ENCODE measurements around the gene GPR68. TPM values are rescaled to one million over a fixed set of nuclear protein-coding genes. Genes with fewer than 3 reads are reported as not detected.
"Not testable (repeated sequence)": the region's sequence is repeated elsewhere in the genome, so short reads cannot be mapped to it uniquely, and the experiment has no call there.

The GPR68 gene
- total RNA-seq, 4 donors from 2014 or later, result 0.21 to 4.1 (median 0.52) TPM

DNA sequence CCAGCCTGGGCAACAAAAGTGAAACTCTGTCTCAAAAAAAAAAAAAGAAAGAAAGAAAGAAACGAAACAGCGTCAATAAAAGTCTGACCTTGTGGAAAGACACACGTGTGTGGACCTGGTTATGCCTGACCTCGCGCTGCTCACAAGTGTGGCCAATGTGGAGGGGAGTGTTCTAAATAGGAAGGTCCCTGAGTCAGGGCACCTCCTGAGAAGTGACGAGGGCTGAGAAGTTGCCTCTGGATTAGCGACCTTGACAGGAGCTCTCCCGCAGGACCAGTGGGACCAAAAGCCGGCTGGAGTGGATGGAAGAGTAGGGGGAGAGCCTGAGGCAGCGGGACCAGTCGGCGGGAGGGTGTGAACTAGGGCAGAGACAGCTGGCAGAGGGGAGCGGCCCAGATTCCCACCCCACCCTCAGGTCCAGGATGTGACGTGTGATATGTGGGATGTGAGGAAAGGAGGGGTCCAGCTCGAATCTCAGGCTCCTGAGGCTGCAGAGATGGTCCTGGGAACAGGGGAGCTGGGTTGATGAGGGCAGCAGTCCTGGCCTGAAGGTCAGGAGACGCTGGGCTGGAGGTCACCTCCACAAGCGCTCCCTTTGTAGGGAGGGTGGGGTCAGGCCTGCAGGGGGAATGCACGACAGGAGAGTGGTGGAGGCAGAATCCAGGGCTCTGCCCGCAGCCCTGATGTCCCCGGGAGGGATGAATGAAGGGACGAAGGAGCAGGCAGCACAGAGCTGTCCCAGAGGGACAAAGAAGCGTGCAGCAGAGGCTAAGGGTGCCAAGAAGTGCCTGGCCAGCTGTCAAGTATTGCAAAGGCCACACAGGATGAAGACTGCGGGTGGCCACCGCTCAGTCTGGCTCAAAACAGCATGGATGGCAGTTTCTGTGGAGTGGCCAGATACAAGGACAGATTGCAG, 24.8 kb upstream of the GPR68 start:
- WGBS, 2 donors, result 50 to 51% methylated on average over 24 of the region's 24 CpGs
- no peak overlapping the region for H3K4me3 ChIP-seq

DNA sequence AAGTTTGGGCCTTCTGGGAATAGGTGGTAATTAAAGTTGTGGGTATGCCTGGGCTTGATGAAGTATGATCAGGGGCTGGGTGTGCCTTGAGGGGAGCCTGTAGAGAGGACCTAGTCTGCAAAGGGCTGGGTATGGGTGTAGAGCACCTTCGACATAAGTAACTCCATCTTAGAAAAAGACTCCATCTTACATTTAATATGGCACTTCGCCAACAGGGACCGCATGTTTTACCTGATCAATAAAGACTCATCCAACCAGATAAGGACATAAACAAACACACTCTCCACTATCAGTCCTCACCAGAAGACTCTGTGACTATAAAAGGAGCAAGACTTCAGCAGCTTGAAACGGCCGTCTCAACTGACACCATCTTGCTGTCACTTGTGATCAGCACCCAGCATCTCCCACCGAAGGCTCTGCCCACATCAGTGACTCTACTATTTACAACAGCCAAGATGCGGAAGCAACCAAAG, 23.5 kb upstream of the GPR68 start:
- no peak overlapping the region for H3K4me3 ChIP-seq
- H3K36me3 ChIP-seq, result no peaks in the 10 kb centered on the region
- TF ChIP-seq EP300 (IDR thresholded peaks at IDR 0.05) (no peak), POLR2A (IDR thresholded peaks at IDR 0.05) (no peak)
- TF ChIP-seq, protein P1, sequence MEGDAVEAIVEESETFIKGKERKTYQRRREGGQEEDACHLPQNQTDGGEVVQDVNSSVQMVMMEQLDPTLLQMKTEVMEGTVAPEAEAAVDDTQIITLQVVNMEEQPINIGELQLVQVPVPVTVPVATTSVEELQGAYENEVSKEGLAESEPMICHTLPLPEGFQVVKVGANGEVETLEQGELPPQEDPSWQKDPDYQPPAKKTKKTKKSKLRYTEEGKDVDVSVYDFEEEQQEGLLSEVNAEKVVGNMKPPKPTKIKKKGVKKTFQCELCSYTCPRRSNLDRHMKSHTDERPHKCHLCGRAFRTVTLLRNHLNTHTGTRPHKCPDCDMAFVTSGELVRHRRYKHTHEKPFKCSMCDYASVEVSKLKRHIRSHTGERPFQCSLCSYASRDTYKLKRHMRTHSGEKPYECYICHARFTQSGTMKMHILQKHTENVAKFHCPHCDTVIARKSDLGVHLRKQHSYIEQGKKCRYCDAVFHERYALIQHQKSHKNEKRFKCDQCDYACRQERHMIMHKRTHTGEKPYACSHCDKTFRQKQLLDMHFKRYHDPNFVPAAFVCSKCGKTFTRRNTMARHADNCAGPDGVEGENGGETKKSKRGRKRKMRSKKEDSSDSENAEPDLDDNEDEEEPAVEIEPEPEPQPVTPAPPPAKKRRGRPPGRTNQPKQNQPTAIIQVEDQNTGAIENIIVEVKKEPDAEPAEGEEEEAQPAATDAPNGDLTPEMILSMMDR (IDR thresholded peaks at IDR 0.05), result no peak
- H3K4me1 ChIP-seq, result peaks cover 0 to 19% (median 4%) of the 10 kb centered on the region in 4 donors
- H3K27ac ChIP-seq, result no peak overlapping the region
- no peak for DNase-seq (ENCODE audit: low spot score in 2 of 2)
- WGBS, 2 donors, result 92 to 93% methylated on average over 7 of the region's 7 CpGs
- no peaks in the 10 kb centered on the region for H3K9me3 ChIP-seq
- peaks cover 0 to 31% of the 10 kb centered on the region in 2 donors for H3K27me3 ChIP-seq

More for the DNA sequence above, 24.8 kb upstream of the GPR68 start:
- Histone ChIP-seq H3K4me1 (peaks cover 0 to 15% (median 0%) of the 10 kb centered on the region in 4 donors), H3K27ac (no peak overlapping the region), H3K36me3 (no peaks in the 10 kb centered on the region), H3K9me3 (no peaks in the 10 kb centered on the region), H3K27me3 (peaks cover 0 to 18% of the 10 kb centered on the region in 2 donors)
- TF ChIP-seq EP300 (IDR thresholded peaks at IDR 0.05), result no peak
- TF ChIP-seq, protein P1 (IDR thresholded peaks at IDR 0.05), result no peak
- TF ChIP-seq POLR2A (IDR thresholded peaks at IDR 0.05), result no peak
- DNase-seq (ENCODE audit: low spot score in 2 of 2), result peak in 1 of 2 donors; percentile 17

DNA sequence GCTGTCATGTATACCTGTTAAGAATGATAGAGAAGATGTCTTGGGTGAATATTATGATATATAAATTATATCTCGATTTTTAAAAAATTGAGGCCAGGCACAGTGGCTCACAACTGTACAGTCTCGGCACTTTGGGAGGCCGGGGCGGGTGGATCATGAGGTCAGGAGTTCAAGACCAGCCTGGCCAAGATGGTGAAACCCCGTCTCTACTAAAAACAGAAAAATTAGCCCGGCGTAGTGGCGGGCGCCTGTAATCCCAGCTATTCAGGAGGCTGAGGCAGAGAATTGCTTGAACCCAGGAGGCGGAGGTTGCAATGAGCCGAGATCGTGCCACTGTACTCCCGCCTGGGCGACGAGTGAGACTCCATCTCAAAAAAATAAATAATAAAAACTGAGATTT, 21.8 kb upstream of the GPR68 start:
- H3K9me3 ChIP-seq; H3K4me3 ChIP-seq; H3K27ac ChIP-seq; H3K36me3 ChIP-seq; DNase-seq (ENCODE audit: low spot score in 2 of 2): not testable (repeated sequence)
- H3K4me1 ChIP-seq, result peaks cover 0 to 19% (median 4%) of the 10 kb centered on the region in 4 donors
- WGBS, 2 donors, result 92% methylated on average over 15 of the region's 15 CpGs
- peaks cover 0 to 40% of the 10 kb centered on the region in 2 donors for H3K27me3 ChIP-seq

DNA sequence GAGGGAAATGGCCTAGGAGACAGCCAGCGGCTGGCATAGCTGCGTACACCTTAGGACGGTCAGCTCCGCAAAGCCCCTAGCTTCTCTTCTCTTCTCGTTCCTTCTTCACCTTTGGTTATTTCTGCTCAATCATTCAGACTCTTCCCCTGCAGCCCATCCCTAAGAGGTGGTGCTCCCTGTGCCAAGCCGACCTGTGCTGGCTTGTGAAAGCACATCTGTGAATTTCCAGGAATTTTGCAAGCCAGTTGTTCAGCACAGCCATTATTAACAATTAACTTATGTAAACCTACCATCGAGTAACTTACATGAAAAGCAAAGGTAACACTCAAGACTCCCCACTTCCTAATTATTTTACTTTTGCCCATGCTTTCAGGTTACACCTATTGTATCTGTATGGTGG, 20.9 kb upstream of the GPR68 start:
- Histone ChIP-seq H3K36me3 (no peaks in the 10 kb centered on the region), H3K9me3 (no peaks in the 10 kb centered on the region), H3K4me1 (peaks cover 0 to 19% (median 4%) of the 10 kb centered on the region in 4 donors), H3K27me3 (peaks cover 0 to 40% of the 10 kb centered on the region in 2 donors), H3K27ac (no peak overlapping the region), H3K4me3 (no peak overlapping the region)
- DNase-seq (ENCODE audit: low spot score in 2 of 2), result no peak
- WGBS, 2 donors, result 91 to 93% methylated on average over 7 of the region's 7 CpGs
- TF ChIP-seq, protein P1 (IDR thresholded peaks at IDR 0.05), result no peak
- no peak for TF ChIP-seq POLR2A (IDR thresholded peaks at IDR 0.05)

DNA sequence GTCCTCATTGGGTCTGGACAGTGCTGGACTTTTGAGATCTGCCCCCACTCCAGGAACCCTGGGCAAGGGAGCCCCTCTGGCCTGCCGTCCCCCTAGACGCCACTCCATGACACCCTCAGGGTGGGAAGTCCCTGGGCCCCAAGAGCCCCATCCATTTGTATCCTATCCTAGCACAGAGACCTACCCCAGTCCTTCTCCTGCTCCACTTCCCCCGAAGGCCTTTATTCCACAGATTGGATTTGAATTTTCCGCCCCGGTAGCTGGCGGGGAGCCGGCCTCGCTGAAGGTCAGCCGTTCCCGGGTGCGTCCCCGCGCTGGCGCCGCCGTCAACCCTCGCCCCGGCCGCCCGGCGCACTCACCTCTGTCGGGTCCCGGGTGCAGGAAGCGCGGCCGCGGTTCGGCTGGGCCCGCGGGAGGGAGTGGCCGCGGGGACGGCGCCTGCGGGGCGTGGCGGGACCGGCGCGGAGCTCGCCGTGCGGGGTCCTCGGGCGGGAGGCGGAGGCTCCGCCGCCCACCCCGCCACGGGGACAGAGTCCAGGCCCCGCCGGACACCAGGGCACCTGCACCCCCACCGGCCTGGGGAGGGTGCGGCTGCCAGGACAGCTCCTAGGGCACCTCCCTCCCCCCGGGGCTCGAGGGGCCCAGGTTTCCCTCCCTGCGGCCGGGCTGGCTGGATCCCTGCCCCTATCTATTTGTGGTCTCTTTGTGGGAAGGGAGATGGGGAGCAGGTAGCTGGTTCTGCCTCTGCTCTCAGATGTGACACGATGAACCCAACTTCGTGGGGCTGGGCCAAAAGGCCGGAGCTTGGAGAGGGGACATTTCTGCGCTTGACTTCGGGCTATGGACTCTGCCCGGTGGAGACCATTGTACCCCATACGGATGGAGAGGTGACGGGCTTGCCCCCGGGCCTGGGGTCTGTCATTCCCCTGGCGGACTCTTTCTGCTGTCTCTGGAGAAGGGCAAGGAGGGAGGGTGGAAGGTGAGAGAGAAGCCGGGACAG, 19.9 kb upstream of the GPR68 start:
- Histone ChIP-seq H3K9me3 (no peaks in the 10 kb centered on the region), H3K27ac (no peak overlapping the region), H3K27me3 (peaks cover 0 to 46% of the 10 kb centered on the region in 2 donors), H3K36me3 (no peaks in the 10 kb centered on the region), H3K4me1 (peaks cover 0 to 13% (median 4%) of the 10 kb centered on the region in 4 donors), H3K4me3 (peak overlapping the region; percentile 11 to 45 (median 18))
- DNase-seq (ENCODE audit: low spot score in 2 of 2), result no peak
- 14 to 16% methylated on average over 33 to 50 of the region's 69 CpGs for WGBS, 2 donors
- TF ChIP-seq, protein P1 (IDR thresholded peaks at IDR 0.05), result no peak
- no peak for TF ChIP-seq EP300 (IDR thresholded peaks at IDR 0.05)
- no peak for TF ChIP-seq POLR2A (IDR thresholded peaks at IDR 0.05)
